Measurements from ENCODE around the gene COP1. TPM values are rescaled to one million over a fixed set of nuclear protein-coding genes. Genes with fewer than 3 reads are reported as not detected.

Gene COP1
- total RNA-seq, 1 donor from 2014 or later = 52.1 TPM

- intact Hi-C loops (cut with micrococcal nuclease) = no loop called here
- DNase-seq (no peak), ATAC-seq (ENCODE audit: low read depth) (no peak)
- ChIA-PET POLR2A (no interaction called here), CTCF (interaction anchor here (0.8 kb wide), 1 partner anchor 33 kb away, joined by 3 read pairs; no protein-coding TSS in a partner anchor)
- Mint-ChIP-seq H3K27me3 (peaks cover 5% of the 10 kb centered on the region), H3K27ac (no peak overlapping the region), H3K4me1 (no peaks in the 10 kb centered on the region), H3K4me3 (no peak overlapping the region), H3K36me3 (ENCODE audit: low read depth) (no peaks in the 10 kb centered on the region), H3K9me3 (no peaks in the 10 kb centered on the region)
- no peak for TF ChIP-seq CTCF (IDR thresholded peaks at IDR 0.05)
Observed at GRCh38 chr1:176217461-176218099, 10.5 kb upstream of the COP1 start.

GRCh38 chr1:176216031-176216430, 8.9 kb upstream of the COP1 start:
- POLR2A ChIA-PET = no interaction called here
- intact Hi-C loops (cut with micrococcal nuclease) = no loop called here
- H3K4me1 Mint-ChIP-seq = no peaks in the 10 kb centered on the region
- H3K36me3 Mint-ChIP-seq (ENCODE audit: low read depth) = no peaks in the 10 kb centered on the region
- peaks cover 3% of the 10 kb centered on the region for H3K27me3 Mint-ChIP-seq
- H3K9me3 Mint-ChIP-seq = no peaks in the 10 kb centered on the region
- ATAC-seq (ENCODE audit: low read depth) (no peak), DNase-seq (no peak)
- CTCF ChIA-PET = no interaction called here
- H3K4me3 Mint-ChIP-seq = no peak overlapping the region
- no peak for TF ChIP-seq CTCF (IDR thresholded peaks at IDR 0.05)
- no peak overlapping the region for H3K27ac Mint-ChIP-seq

GRCh38 chr1:176211396-176212165, 4.5 kb upstream of the COP1 start:
- ATAC-seq (ENCODE audit: low read depth) (no peak), DNase-seq (no peak)
- Mint-ChIP-seq H3K27ac (no peak overlapping the region), H3K4me1 (peaks cover 13% of the 10 kb centered on the region), H3K27me3 (peaks cover 5% of the 10 kb centered on the region), H3K9me3 (no peaks in the 10 kb centered on the region), H3K36me3 (ENCODE audit: low read depth) (peaks cover 7% of the 10 kb centered on the region), H3K4me3 (no peak overlapping the region)
- CTCF ChIA-PET = no interaction called here
- POLR2A ChIA-PET = interaction anchor here (0.6 kb wide), 1 partner anchor 9 kb away, joined by 3 read pairs; no protein-coding TSS in a partner anchor
- TF ChIP-seq CTCF (IDR thresholded peaks at IDR 0.05) = no peak
- intact Hi-C loops (cut with micrococcal nuclease) = no loop called here

- peak overlapping the region; percentile 95 for H3K4me3 Mint-ChIP-seq
- no peak for TF ChIP-seq CTCF (IDR thresholded peaks at IDR 0.05)
- intact Hi-C loops (cut with micrococcal nuclease) = loop anchor here (5.0 to 10.0 kb wide), 3 partner anchors 36 to 1016 kb away; partner anchors contain the start of gene KIAA0040
- H3K36me3 Mint-ChIP-seq (ENCODE audit: low read depth) = peaks cover 12% of the 10 kb centered on the region
- no peaks in the 10 kb centered on the region for H3K9me3 Mint-ChIP-seq
- no peak for ATAC-seq (ENCODE audit: low read depth)
- DNase-seq = no peak
- H3K4me1 Mint-ChIP-seq = peaks cover 44% of the 10 kb centered on the region
- peaks cover 2% of the 10 kb centered on the region for H3K27me3 Mint-ChIP-seq
- POLR2A ChIA-PET = interaction anchor here (0.6 to 1.0 kb wide), 7 partner anchors 12 to 1184 kb away, joined by 3 to 5 read pairs (median 3); partner anchors contain the start of gene MRPS14
- H3K27ac Mint-ChIP-seq = peak overlapping the region; percentile 97
- CTCF ChIA-PET = interaction anchor here (1.1 kb wide), 1 partner anchor 12 kb away, joined by 3 read pairs; no protein-coding TSS in a partner anchor
Observed at GRCh38 chr1:176208034-176208433, 948 bp upstream of the COP1 start.
